Left hindlimb (tissue), 1 donor: Measurements from ENCODE around the gene UBE2Q2.

ENCODE experiments used
- DNase-seq: peaks from one replicate; pipeline ENCODE4 v3.0.0-alpha.2; 2018

Gene UBE2Q2

GRCh38 chr15:75928680-75929608 lies 85.7 kb downstream of the UBE2Q2 start:
- no peak for DNase-seq

GRCh38 chr15:75929799-75930565 lies 86.7 kb downstream of the UBE2Q2 start:
- DNase-seq, result no peak

GRCh38 chr15:75930866-75931265 lies 87.6 kb downstream of the UBE2Q2 start:
- no peak for DNase-seq

GRCh38 chr15:75942464-75942863 lies 99.2 kb downstream of the UBE2Q2 start:
- no peak for DNase-seq

GRCh38 chr15:75943246-75943645 lies 100.0 kb downstream of the UBE2Q2 start:
- no peak for DNase-seq

GRCh38 chr15:75943713-75944215 lies 100.5 kb downstream of the UBE2Q2 start:
- DNase-seq, result no peak

- no peak for DNase-seq
These were observed 102.7 kb downstream of the UBE2Q2 start for GRCh38 chr15:75945953-75946352.

- no peak for DNase-seq
These were observed 103.8 kb downstream of the UBE2Q2 start for GRCh38 chr15:75947092-75947491.

GRCh38 chr15:75948761-75949296 lies 105.6 kb downstream of the UBE2Q2 start:
- no peak for DNase-seq
